Esophagus squamous epithelium (tissue), 5 donors: ENCODE data around the gene CDK17. TPM values are rescaled to one million over a fixed set of nuclear protein-coding genes. Genes with fewer than 3 reads are reported as not detected.
"Not testable (repeated sequence)": the region's sequence is repeated elsewhere in the genome, so short reads cannot be mapped to it uniquely, and the experiment has no call there.

Experiments
- DNase-seq: peaks from one replicate; lab custom pipeline; 2025; lab: John Stamatoyannopoulos, UW
- H3K27ac ChIP-seq, 4 donors: fragments of 200-600 bp; sonication (generic); one replicate each; pipeline ENCODE4 v1.5.1; 2016 to 2019; ENCODE audit warnings: mild to moderate bottlenecking in 1 of 4
- H3K27me3 ChIP-seq, 4 donors: fragments of 200-600 bp; sonication (generic); 1 replicate in 3 of 4; 2 replicates in 1 of 4; pipeline versions ENCODE4 v1.5.1 to v1.6.0; 2017 to 2021; ENCODE audit warnings: antibody characterized with exemption in 1 of 4
- H3K36me3 ChIP-seq, 3 donors: fragments of 200-600 bp; sonication (generic); one replicate each; pipeline ENCODE4 v1.5.1; 2016 to 2019
- H3K4me1 ChIP-seq, 3 donors: fragments of 200-600 bp; sonication (generic); one replicate each; pipeline ENCODE4 v1.5.1; 2017 to 2019
- H3K4me3 ChIP-seq, 4 donors: fragments of 200-600 bp; sonication (generic); 1 replicate in 3 of 4; 2 replicates in 1 of 4; pipeline ENCODE4 v1.5.1; 2016 to 2019; ENCODE audit warnings: mild to moderate bottlenecking in 2 of 4, moderate library complexity in 1 of 4
- H3K9me3 ChIP-seq, 3 donors: fragments of 200-600 bp; sonication (generic); one replicate each; pipeline ENCODE4 v1.5.1; 2016 to 2019
- POLR2A ChIP-seq, 4 donors: fragments of 450-650 bp; IDR thresholded peaks; one replicate each; pipeline ENCODE4 v1.6.1; 2017; ENCODE audit warnings: antibody characterized with exemption in 4 of 4, mild to moderate bottlenecking in 4 of 4, moderate library complexity in 3 of 4
- WGBS, 2 donors: methylation state at CpG; one replicate each; pipeline ENCODE4 v1.1.5; 2018; 5-methylcytosine and 5-hydroxymethylcytosine counted together
- intact Hi-C: fragments of 100-400 bp; cut with DNase I; formaldehyde crosslinking; loops from one replicate; pipeline ENCODE4 v1.15.0; 2022
- total RNA-seq, 4 donors: library from RNA; depleted of rRNA; stranded (reverse); fragments of >200 nt; gene quantifications; one replicate each; pipeline ENCODE4 v1.1.0, GENCODE V29; 2016
- TF ChIP-seq, protein P1 (sequence below), 6 experiments: fragments of 450-650 bp in 4 of 6; fragments of 200-600 bp in 2 of 6; sonication (generic) in 2 of 6; IDR thresholded peaks; one replicate each; pipeline ENCODE4 v1.5.1; 2016 to 2019; ENCODE audit warnings: antibody characterized with exemption in 6 of 6, mild to moderate bottlenecking in 4 of 6, moderate library complexity in 4 of 6
- donor health status: DM: yes; HTN: yes; CAD: no.

Gene CDK17
- total RNA-seq, 4 donors from 2014 or later, result 15.4 to 37.4 (median 19.9) TPM

DNA sequence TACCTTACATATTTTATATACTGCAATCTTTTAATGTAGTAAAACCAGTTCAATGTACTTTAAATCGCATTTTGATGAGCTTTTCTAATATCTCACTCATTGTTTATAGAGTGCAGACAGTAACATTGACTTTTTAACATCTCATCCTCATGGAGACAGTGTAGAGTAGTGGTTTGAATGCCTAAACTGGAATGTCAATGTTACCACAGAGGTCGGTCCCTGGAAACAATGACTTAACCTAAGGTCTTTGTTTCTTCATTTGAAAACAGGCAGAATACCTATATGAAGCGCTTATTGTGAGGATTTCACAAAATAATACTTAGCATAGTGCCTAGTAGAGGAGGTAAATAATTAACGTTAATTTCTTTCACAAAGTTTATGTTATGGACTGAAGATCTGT is 5.0 kb downstream of the CDK17 start:
- peak overlapping the region in 1 of 4 donors; percentile 9 for H3K27ac ChIP-seq
- no peak for DNase-seq
- no peak overlapping the region for H3K4me3 ChIP-seq
- H3K27me3 ChIP-seq, result no peaks in the 10 kb centered on the region
- TF ChIP-seq, protein P1, sequence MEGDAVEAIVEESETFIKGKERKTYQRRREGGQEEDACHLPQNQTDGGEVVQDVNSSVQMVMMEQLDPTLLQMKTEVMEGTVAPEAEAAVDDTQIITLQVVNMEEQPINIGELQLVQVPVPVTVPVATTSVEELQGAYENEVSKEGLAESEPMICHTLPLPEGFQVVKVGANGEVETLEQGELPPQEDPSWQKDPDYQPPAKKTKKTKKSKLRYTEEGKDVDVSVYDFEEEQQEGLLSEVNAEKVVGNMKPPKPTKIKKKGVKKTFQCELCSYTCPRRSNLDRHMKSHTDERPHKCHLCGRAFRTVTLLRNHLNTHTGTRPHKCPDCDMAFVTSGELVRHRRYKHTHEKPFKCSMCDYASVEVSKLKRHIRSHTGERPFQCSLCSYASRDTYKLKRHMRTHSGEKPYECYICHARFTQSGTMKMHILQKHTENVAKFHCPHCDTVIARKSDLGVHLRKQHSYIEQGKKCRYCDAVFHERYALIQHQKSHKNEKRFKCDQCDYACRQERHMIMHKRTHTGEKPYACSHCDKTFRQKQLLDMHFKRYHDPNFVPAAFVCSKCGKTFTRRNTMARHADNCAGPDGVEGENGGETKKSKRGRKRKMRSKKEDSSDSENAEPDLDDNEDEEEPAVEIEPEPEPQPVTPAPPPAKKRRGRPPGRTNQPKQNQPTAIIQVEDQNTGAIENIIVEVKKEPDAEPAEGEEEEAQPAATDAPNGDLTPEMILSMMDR (IDR thresholded peaks at IDR 0.05), result no peak
- TF ChIP-seq POLR2A (IDR thresholded peaks at IDR 0.05), result no peak
- H3K4me1 ChIP-seq, result peaks cover 0 to 60% (median 21%) of the 10 kb centered on the region in 3 donors
- no peaks in the 10 kb centered on the region for H3K36me3 ChIP-seq
- intact Hi-C loops, result loop anchor here (5.0 kb wide), 1 partner anchor 333 kb away; no protein-coding TSS in a partner anchor
- no peaks in the 10 kb centered on the region for H3K9me3 ChIP-seq
- 77 to 80% methylated on average over 4 of the region's 4 CpGs for WGBS, 2 donors

DNA sequence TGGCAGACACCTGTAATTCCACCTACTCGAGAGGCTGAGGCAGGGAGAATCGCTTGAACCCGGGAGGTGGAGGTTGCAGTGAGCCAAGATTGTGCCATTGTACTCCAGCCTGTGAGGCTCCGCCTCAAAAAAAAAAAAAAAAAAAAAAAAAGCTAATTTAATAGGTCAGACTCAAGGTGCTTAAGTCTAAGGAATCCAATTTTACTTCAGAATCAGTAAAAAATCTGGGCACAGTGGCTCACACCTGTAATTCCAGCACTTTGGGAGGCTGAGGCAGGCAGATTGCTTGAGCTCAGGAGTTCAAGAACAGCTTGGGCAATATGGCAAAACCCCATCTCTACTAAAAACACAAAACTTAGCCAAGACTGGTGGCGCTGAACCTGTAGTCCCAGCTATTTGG is 7.0 kb downstream of the CDK17 start:
- intact Hi-C loops, DNase-seq, H3K4me3 ChIP-seq, H3K36me3 ChIP-seq, H3K27ac ChIP-seq, H3K9me3 ChIP-seq, H3K27me3 ChIP-seq: not testable (repeated sequence)
- WGBS, 2 donors, result 86 to 93% methylated on average over 3 to 5 of the region's 5 CpGs
- H3K4me1 ChIP-seq, result peaks cover 0 to 70% (median 17%) of the 10 kb centered on the region in 3 donors

DNA sequence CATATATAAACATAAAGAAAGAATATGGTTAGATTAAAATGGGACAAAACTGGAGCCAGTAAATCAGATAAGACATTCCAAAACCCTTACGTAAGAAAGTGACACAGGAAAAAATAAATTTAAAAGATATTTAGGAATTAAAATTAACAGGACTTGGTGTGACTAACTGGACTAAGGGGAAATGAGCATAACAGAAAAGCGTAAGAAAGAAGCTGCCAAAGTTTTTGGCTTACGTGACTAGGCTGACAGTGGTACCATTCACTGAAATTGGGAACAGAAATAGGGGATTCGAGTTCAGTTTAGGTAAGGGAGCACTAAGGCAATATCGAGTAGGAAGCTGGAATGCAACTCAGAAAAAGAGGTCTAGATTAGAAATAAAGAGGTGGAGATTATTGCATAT is 7.8 kb downstream of the CDK17 start:
- Histone ChIP-seq H3K4me1 (peaks cover 0 to 64% (median 10%) of the 10 kb centered on the region in 3 donors), H3K9me3 (no peaks in the 10 kb centered on the region), H3K4me3 (no peak overlapping the region), H3K27me3 (no peaks in the 10 kb centered on the region), H3K27ac (no peak overlapping the region), H3K36me3 (no peaks in the 10 kb centered on the region)
- WGBS, 2 donors, result 65 to 74% methylated on average over 5 of the region's 5 CpGs
- DNase-seq, result no peak
- TF ChIP-seq, protein P1 (IDR thresholded peaks at IDR 0.05), result no peak
- no peak for TF ChIP-seq POLR2A (IDR thresholded peaks at IDR 0.05)
- intact Hi-C loops, result no loop called here

DNA sequence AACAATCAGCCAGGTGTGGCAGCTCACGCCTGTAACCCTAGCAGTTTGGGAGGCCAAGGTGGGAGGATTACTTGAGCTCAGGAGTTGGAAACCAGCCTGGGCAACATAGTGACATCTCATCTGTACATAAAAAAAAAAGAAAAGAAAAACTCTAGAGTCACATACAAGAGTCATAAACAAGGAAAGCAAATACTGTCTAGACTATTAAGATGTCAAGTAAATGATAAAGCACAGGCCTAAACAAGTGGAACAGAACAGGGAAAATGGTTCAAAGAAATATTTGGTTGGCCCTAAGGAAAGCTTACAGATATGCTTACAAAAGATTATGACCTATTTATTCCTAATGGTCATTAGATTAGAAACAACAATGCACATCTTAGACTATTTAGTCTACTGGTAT is 12.3 kb downstream of the CDK17 start:
- TF ChIP-seq POLR2A (IDR thresholded peaks at IDR 0.05), result no peak
- TF ChIP-seq, protein P1 (IDR thresholded peaks at IDR 0.05), result no peak
- 84 to 94% methylated on average over 1 of the region's 1 CpG for WGBS, 2 donors

DNA sequence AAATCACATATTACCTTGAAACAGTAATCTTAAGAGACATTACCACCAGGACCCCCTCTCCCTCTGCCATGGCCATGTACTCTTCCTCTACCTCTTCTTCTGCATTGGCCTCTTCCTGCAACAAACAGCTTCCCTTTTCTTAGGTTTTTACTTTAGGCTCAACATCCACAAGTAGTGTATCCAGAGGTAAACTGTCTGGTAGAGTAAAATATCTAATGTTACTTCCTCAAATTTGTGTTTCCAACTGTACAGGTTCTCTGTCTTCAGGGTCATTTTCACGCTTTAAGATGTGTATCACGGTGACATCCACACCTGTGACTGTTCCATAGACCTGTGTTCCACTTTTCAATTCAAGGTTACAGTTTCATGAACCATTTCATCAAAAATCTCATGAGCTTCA is 13.4 kb downstream of the CDK17 start:
- H3K4me3 ChIP-seq, result no peak overlapping the region
- H3K9me3 ChIP-seq, result no peaks in the 10 kb centered on the region
- H3K36me3 ChIP-seq, result no peaks in the 10 kb centered on the region
- no peaks in the 10 kb centered on the region for H3K27me3 ChIP-seq
- intact Hi-C loops, result no loop called here
- H3K27ac ChIP-seq, result no peak overlapping the region
- 71 to 80% methylated on average over 2 of the region's 2 CpGs for WGBS, 2 donors
- no peak for DNase-seq
- H3K4me1 ChIP-seq, result peaks cover 0 to 26% (median 0%) of the 10 kb centered on the region in 3 donors
- TF ChIP-seq, protein P1 (IDR thresholded peaks at IDR 0.05), result no peak
- no peak for TF ChIP-seq POLR2A (IDR thresholded peaks at IDR 0.05)

More for the DNA sequence above, 12.3 kb downstream of the CDK17 start:
- no peaks in the 10 kb centered on the region for H3K9me3 ChIP-seq
- H3K36me3 ChIP-seq, result no peaks in the 10 kb centered on the region
- H3K27ac ChIP-seq, result no peak overlapping the region
- no peak overlapping the region for H3K4me3 ChIP-seq
- intact Hi-C loops, result no loop called here
- H3K27me3 ChIP-seq, result no peaks in the 10 kb centered on the region
- no peak for DNase-seq
- H3K4me1 ChIP-seq, result peaks cover 0 to 38% (median 4%) of the 10 kb centered on the region in 3 donors

DNA sequence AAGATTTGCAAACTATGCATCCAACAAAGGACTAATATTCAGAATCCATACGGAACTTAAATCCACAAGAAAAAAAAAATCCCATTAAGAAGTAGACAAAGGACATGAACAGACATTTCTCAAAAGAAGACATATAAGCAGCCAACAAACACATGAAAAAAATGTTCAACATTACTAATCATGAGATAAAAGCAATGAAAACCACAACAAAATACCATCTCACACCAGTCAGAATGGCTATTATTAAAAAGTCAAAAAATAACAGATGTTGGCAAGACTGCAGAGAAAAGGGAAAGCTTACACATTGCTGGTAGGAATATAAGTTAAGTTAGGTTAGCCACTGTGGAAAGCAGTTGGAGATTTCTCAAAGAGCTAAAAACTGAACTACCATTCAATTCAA is 16.2 kb downstream of the CDK17 start:
- no peak for DNase-seq
- Histone ChIP-seq H3K27ac (no peak overlapping the region), H3K4me1 (peaks cover 0 to 13% (median 0%) of the 10 kb centered on the region in 3 donors), H3K9me3 (no peaks in the 10 kb centered on the region), H3K36me3 (no peaks in the 10 kb centered on the region), H3K4me3 (no peak overlapping the region), H3K27me3 (no peaks in the 10 kb centered on the region)
- TF ChIP-seq, protein P1 (IDR thresholded peaks at IDR 0.05), result no peak
- TF ChIP-seq POLR2A (IDR thresholded peaks at IDR 0.05), result no peak
- intact Hi-C loops, result no loop called here
- 40 to 45% methylated on average over 1 of the region's 1 CpG for WGBS, 2 donors
